Coronary artery (tissue), 2 donors: ENCODE data around the gene KNTC1.

Experiments
- DNase-seq: peaks from one replicate; pipeline ENCODE4 v3.0.0-alpha.2; 2017; ENCODE audit warnings: low spot score
- H3K27ac ChIP-seq, 2 donors: fragments of 200-600 bp; sonication (generic); one replicate each; pipeline ENCODE4 v1.5.1; 2016 to 2019
- H3K4me3 ChIP-seq: fragments of 200-600 bp; sonication (generic); 2 replicates; pipeline ENCODE4 v1.5.1; 2016; ENCODE audit warnings: mild to moderate bottlenecking, moderate library complexity
- TF ChIP-seq, protein P1 (sequence below): fragments of 200-600 bp; sonication (generic); IDR thresholded peaks from one replicate; pipeline ENCODE4 v1.5.1; 2019; ENCODE audit warnings: antibody characterized with exemption

Gene KNTC1

DNA sequence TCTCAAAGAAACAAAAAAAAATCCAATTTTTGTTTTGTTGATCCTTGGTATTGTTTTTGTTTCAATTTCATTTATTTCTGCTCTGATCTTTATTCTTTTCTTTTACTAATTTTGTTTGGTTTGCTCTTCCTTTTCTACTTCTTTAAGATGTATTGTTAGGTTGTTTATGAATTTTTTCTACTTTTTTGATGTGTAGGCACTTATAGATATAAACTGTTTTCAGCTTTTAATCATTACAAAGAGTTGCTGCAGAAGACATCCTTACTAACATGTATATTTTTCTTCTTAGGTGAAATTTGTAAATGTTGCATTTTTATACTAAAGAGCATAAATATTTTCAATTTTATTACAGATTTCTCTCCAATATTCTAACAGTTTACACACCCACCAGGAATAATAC is 69.8 kb downstream of the KNTC1 start:
- DNase-seq = no peak

DNA sequence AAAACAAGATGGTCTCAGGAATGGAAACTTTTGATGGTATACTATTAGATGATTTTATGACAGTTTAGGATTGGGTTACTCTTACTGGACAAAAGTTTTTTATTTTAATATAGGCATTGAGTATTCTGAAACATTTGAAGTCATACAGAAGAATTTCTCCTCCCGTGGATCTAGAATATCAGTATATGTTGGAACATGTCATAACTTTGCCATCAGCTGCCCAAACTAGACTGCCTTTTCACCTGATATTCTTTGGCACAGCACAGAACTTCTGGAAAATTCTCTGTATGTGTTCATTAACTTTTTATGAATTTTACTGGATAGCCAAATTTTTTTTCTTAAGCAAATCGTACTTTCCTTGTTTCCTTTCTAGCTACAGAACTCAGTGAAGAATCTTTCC is 75.4 kb downstream of the KNTC1 start:
- DNase-seq = no peak
- no peak overlapping the region for H3K4me3 ChIP-seq
- TF ChIP-seq, protein P1, sequence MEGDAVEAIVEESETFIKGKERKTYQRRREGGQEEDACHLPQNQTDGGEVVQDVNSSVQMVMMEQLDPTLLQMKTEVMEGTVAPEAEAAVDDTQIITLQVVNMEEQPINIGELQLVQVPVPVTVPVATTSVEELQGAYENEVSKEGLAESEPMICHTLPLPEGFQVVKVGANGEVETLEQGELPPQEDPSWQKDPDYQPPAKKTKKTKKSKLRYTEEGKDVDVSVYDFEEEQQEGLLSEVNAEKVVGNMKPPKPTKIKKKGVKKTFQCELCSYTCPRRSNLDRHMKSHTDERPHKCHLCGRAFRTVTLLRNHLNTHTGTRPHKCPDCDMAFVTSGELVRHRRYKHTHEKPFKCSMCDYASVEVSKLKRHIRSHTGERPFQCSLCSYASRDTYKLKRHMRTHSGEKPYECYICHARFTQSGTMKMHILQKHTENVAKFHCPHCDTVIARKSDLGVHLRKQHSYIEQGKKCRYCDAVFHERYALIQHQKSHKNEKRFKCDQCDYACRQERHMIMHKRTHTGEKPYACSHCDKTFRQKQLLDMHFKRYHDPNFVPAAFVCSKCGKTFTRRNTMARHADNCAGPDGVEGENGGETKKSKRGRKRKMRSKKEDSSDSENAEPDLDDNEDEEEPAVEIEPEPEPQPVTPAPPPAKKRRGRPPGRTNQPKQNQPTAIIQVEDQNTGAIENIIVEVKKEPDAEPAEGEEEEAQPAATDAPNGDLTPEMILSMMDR = no peak
- no peak overlapping the region for H3K27ac ChIP-seq

More for the DNA sequence above, 69.8 kb downstream of the KNTC1 start:
- Histone ChIP-seq H3K27ac (no peak overlapping the region), H3K4me3 (no peak overlapping the region)
- TF ChIP-seq, protein P1 = no peak

DNA sequence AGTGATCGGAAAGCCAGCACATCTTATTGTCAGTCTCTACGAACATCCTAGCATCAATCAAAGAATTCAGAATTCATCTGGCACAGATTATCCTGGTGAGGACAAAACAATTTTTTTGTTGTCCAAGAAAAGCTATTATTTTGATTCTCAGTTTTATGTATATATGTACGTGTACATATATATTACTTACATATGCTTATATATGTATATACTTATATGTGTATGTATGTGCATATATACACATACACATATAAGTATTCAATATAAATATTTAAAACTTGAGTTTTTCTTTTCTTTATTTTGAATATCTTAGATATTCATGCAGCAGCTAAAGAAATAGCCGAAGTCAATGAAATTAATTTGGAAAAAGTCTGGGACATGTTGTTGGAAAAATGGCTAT is 77.9 kb downstream of the KNTC1 start:
- H3K4me3 ChIP-seq = no peak overlapping the region
- H3K27ac ChIP-seq = no peak overlapping the region
- DNase-seq = no peak
- TF ChIP-seq, protein P1 = no peak

DNA sequence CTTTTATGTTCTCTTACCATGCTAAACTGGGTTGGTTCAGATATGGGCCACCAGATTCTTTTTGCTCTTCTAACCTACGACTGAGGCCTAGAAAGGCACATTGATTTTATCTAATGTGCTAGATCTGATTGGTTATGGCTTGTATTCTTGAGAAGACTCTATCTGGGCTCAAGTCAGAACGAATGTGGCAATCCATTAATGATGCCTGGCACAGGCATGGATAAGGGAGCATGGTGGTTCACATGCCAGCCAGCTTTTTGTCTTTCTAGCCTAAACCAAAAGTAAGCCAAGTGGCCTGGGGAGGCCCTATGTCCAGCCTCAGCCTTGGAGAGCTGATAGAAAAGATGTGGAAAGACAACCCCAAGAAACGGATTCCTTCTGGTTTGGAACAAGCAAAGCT is 82.7 kb downstream of the KNTC1 start:
- no peak for DNase-seq
- Histone ChIP-seq H3K27ac (no peak overlapping the region), H3K4me3 (no peak overlapping the region)
- TF ChIP-seq, protein P1 = no peak

DNA sequence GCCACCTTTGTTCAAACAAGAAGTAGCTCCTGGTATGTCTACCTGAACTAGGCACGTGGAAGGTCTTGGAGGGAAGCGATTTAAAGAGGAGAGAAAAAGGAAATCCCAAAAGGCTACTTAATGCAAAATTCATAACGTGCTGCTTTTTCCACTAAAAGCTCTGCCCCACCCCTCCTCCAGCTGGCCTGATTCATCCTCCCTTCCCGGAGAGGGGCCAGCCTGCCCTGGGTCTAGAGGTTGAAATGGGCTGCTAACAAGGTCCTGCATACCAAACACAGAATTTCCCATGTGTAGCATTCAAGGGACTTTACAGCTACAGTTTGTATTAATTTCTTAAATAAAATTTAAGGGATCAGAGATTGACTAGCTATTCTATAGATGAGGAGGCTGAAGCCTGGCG is 83.2 kb downstream of the KNTC1 start:
- DNase-seq = no peak
- Histone ChIP-seq H3K4me3 (no peak overlapping the region), H3K27ac (no peak overlapping the region)
- TF ChIP-seq, protein P1 = no peak

DNA sequence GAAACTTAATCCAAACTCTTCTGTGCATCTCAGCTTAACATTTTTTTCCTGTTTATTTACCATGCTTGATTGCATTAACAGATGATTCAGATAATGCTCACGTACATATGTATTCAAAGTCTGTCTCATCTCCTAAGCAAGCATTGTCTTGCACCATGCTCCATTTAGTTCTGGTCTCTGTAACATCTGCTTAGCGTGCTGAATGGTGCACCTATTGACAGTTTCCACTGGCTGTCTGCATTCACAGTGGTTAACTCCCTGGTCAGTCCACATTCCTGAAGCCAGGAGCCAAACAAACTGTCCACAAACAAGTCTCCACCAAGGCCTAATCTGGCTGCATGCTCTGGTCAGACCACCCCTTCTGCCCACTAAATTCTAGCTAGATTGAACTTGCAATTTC is 83.9 kb downstream of the KNTC1 start:
- no peak overlapping the region for H3K27ac ChIP-seq
- DNase-seq = no peak
- no peak overlapping the region for H3K4me3 ChIP-seq
- TF ChIP-seq, protein P1 = no peak

DNA sequence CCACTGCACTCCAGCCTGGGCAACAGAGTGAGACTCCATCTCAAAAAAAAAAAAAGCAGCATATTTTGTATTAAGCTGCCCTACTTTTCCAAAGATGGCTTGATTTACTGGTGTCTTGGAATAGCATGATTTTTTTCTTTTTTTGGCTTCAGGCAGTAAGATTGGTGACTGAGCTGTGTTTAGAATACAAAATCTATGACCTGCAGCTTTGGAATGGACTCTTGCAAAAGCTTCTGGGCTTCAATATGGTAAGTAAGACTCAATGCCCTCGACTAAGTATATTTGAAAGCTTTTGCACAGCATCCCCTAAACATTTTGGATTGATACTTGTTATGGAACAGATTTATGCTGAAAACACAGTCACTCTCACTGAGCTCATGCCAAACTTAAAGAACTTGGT is 87.8 kb downstream of the KNTC1 start:
- no peak overlapping the region for H3K4me3 ChIP-seq
- no peak for DNase-seq
- H3K27ac ChIP-seq = peak overlapping the region in 1 of 2 donors; percentile 37
- TF ChIP-seq, protein P1 = no peak
